Naive thymus-derived CD4-positive, alpha-beta T cell (primary cell): ENCODE results near the gene CLUH. TPM values are rescaled to one million over a fixed set of nuclear protein-coding genes. Genes with fewer than 3 reads are reported as not detected.
"Not testable (repeated sequence)": the region's sequence is repeated elsewhere in the genome, so short reads cannot be mapped to it uniquely, and the experiment has no call there.

Source experiments
- ATAC-seq: fragments of 150-1000 bp; cut with Tn5 transposase; 2 replicates; pipeline ENCODE4 v1.10.0; 2021; ENCODE audit warnings: mild to moderate bottlenecking, moderate library complexity
- CTCF ChIA-PET: fragments of 350-600 bp; sonication (Branson Sonifier 250); formaldehyde crosslinking; loops from one replicate; lab custom pipeline; 2021; ENCODE audit warnings: antibody characterized with exemption; lab: Charles Lee
- POLR2A ChIA-PET: fragments of 350-600 bp; sonication (Branson Sonifier 250); formaldehyde crosslinking; loops from one replicate; lab custom pipeline; 2021; ENCODE audit warnings: antibody characterized with exemption, inconsistent platforms; lab: Charles Lee
- DNase-seq, 9 donors: peaks; one replicate each; pipeline versions ENCODE4 v3.0.0 to v3.0.0-alpha.2; 2020 to 2022; ENCODE audit warnings: mixed read lengths in 1 of 9
- H3K27ac ChIP-seq: one replicate; pipeline ENCODE4 v1.7.0; 2013; ENCODE audit warnings: mild to moderate bottlenecking, low read depth, low read length, moderate library complexity
- H3K27me3 ChIP-seq, 2 donors: one replicate each; pipeline ENCODE4 v1.7.0; 2013; ENCODE audit warnings: low read length in 2 of 2, mild to moderate bottlenecking in 2 of 2, moderate library complexity in 2 of 2; ENCODE audit not compliant: control insufficient read depth in 2 of 2, insufficient read depth in 2 of 2
- H3K36me3 ChIP-seq, 3 experiments: 1 replicate in 2 of 3; 2 replicates in 1 of 3; pipeline ENCODE4 v1.7.0; 2013; ENCODE audit warnings: low read length in 3 of 3, mild to moderate bottlenecking in 3 of 3, moderate library complexity in 1 of 3; ENCODE audit not compliant: insufficient read depth in 3 of 3, control insufficient read depth in 2 of 3
- H3K4me1 ChIP-seq, 2 donors: one replicate each; pipeline ENCODE4 v1.7.0; 2013; ENCODE audit warnings: low read length in 2 of 2, mild to moderate bottlenecking in 2 of 2, moderate library complexity in 1 of 2; ENCODE audit not compliant: control insufficient read depth in 2 of 2, insufficient read depth in 2 of 2
- H3K4me3 ChIP-seq: 2 replicates; pipeline ENCODE4 v1.7.0; 2013; ENCODE audit warnings: mild to moderate bottlenecking, low read length
- H3K9me3 ChIP-seq, 3 experiments: 1 replicate in 2 of 3; 2 replicates in 1 of 3; pipeline ENCODE4 v1.7.0; 2013; ENCODE audit warnings: low read length in 3 of 3; ENCODE audit not compliant: control insufficient read depth in 2 of 3
- H3K27ac Mint-ChIP-seq, 9 donors: one replicate each; pipeline ENCODE4 v1.8.0; 2020 to 2022; ENCODE audit warnings: mixed read lengths in 9 of 9, mild to moderate bottlenecking in 8 of 9, moderate library complexity in 5 of 9, inconsistent platforms in 2 of 9
- H3K27me3 Mint-ChIP-seq, 5 donors: one replicate each; pipeline ENCODE4 v1.8.0; 2021 to 2022; ENCODE audit warnings: mixed read lengths in 5 of 5, mild to moderate bottlenecking in 1 of 5
- H3K36me3 Mint-ChIP-seq, 5 donors: one replicate each; pipeline ENCODE4 v1.8.0; 2020 to 2022; ENCODE audit warnings: mixed read lengths in 5 of 5, mild to moderate bottlenecking in 3 of 5, inconsistent platforms in 1 of 5
- H3K4me1 Mint-ChIP-seq, 7 donors: one replicate each; pipeline ENCODE4 v1.8.0; 2020 to 2022; ENCODE audit warnings: mixed read lengths in 7 of 7, mild to moderate bottlenecking in 3 of 7, inconsistent platforms in 1 of 7
- H3K4me3 Mint-ChIP-seq, 10 donors: one replicate each; pipeline ENCODE4 v1.8.0; 2020 to 2022; ENCODE audit warnings: mild to moderate bottlenecking in 10 of 10, mixed read lengths in 10 of 10, moderate library complexity in 6 of 10, inconsistent platforms in 2 of 10
- H3K9me3 Mint-ChIP-seq, 11 donors: one replicate each; pipeline ENCODE4 v1.8.0; 2020 to 2022; ENCODE audit warnings: mixed read lengths in 11 of 11, mild to moderate bottlenecking in 4 of 11, inconsistent platforms in 1 of 11, moderate library complexity in 1 of 11
- intact Hi-C, 2 donors: fragments of 100-400 bp; cut with micrococcal nuclease; formaldehyde crosslinking; loops; one replicate each; pipeline ENCODE4 v1.15.1; 2023
- polyA plus RNA-seq, 2 donors: library from polyadenylated mRNA; unstranded; fragments of 300-500 nt; fragmentation: Illumina TruSeq; gene quantifications; one replicate each; pipeline ENCODE4 v1.2.3, GENCODE V29; 2021
- total RNA-seq, 6 experiments: library from RNA in 5 of 6; stranded (reverse) in 5 of 6; gene quantifications; 1 replicate in 5 of 6; 2 replicates in 1 of 6; pipeline ENCODE4 v1.2.3 and lab custom pipeline; 2021 to 2026

CLUH gene
- total and polyA plus RNA-seq, 7 experiments from 2014 or later = 4.9 to 71.1 (median 45.8) TPM

DNA sequence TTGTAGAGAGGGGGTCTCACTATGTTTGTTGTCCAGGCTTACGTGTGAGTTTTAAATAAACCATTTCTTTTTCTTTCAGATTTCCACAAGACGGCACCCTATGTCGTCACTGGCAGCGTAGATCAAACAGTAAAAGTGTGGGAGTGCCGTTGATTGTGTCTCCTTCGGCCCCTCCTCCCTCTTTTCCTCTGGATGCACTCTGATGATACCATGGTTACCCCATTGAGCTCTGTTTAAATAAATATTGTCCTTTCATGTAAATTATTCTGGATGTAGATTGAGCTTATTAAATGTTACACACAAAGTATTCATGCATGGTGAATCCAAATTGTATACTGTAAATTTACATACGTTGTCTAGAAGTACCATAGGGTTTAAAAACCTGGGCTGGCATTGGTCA is 29.9 kb downstream of the CLUH start:
- Mint-ChIP-seq H3K27ac (peak overlapping the region in 2 of 9 donors; percentile 13 to 29), H3K36me3 (peaks cover 8 to 40% (median 27%) of the 10 kb centered on the region in 5 donors), H3K27me3 (no peaks in the 10 kb centered on the region), H3K4me3 (no peak overlapping the region), H3K9me3 (no peaks in the 10 kb centered on the region), H3K4me1 (peaks cover 0 to 4% (median 0%) of the 10 kb centered on the region in 7 donors)
- Histone ChIP-seq H3K4me1 (no peaks in the 10 kb centered on the region), H3K4me3 (no peak overlapping the region), H3K27ac (no peak overlapping the region), H3K27me3 (no peaks in the 10 kb centered on the region), H3K9me3 (no peaks in the 10 kb centered on the region), H3K36me3 (peaks cover 16 to 73% (median 25%) of the 10 kb centered on the region in 3 experiments)
- ChIA-PET POLR2A (no interaction called here), CTCF (no interaction called here)
- DNase-seq (no peak), ATAC-seq (no peak)
- intact Hi-C loops = no loop called here

DNA sequence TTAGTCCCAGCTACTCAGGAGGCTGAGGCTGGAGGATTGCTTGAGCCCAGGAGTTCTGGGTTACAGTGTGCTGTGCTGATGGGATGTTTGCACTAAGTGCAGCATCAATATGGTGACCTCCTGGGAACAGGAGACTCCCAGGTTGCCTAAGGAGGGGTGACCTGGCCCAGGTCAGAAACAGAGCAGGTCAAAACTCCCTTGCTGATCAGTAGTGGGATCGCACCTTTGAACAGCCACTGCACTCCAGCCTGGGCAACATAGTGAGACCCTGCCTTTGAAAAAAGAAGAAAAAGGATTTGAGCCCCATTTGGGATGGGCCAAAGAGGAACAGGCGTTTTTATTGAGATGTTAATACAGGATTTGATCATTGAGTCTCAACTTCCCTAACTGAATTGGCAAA is 30.6 kb downstream of the CLUH start:
- Mint-ChIP-seq H3K9me3 (no peaks in the 10 kb centered on the region), H3K4me3 (no peak overlapping the region), H3K27ac (peak overlapping the region in 3 of 9 donors; percentile 13 to 77 (median 14)), H3K36me3 (peaks cover 8 to 43% (median 27%) of the 10 kb centered on the region in 5 donors), H3K4me1 (peaks cover 0 to 4% (median 0%) of the 10 kb centered on the region in 7 donors), H3K27me3 (no peaks in the 10 kb centered on the region)
- ChIA-PET POLR2A (no interaction called here), CTCF (no interaction called here)
- Histone ChIP-seq H3K9me3 (no peaks in the 10 kb centered on the region), H3K27ac (no peak overlapping the region), H3K36me3 (peaks cover 16 to 80% (median 25%) of the 10 kb centered on the region in 3 experiments), H3K27me3 (no peaks in the 10 kb centered on the region), H3K4me3 (no peak overlapping the region), H3K4me1 (no peaks in the 10 kb centered on the region)
- intact Hi-C loops = no loop called here
- ATAC-seq = no peak
- DNase-seq = no peak

DNA sequence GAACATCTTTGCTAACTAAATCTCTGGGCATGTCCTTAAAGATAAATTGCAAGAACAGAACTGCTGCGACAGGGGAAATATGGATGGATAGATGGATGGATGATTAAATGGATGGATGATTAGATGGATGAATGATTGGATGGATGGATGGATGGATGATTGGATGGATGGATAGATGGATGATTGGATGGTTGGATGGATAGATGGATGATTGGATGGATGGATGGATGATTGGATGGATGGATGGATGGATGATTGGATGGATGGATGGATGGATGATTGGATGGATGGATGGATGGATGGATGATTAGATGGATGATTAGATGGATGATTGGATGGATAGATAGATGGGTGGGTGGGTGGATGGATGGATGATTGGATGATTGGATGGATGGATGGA is 32.3 kb downstream of the CLUH start:
- H3K9me3 Mint-ChIP-seq = not testable (repeated sequence)

GRCh38 chr17:2672026-2672425 is 39.5 kb downstream of the CLUH start:
- Histone ChIP-seq H3K27me3 (no peaks in the 10 kb centered on the region), H3K4me1 (no peaks in the 10 kb centered on the region), H3K4me3 (no peak overlapping the region), H3K36me3 (peaks cover 20 to 87% (median 25%) of the 10 kb centered on the region in 3 experiments), H3K9me3 (no peaks in the 10 kb centered on the region), H3K27ac (peak overlapping the region; percentile 12)
- no peaks in the 10 kb centered on the region for H3K9me3 Mint-ChIP-seq
- H3K27me3 Mint-ChIP-seq = no peaks in the 10 kb centered on the region
- no peak overlapping the region for H3K4me3 Mint-ChIP-seq
- H3K4me1 Mint-ChIP-seq = peaks cover 2 to 6% (median 5%) of the 10 kb centered on the region in 7 donors
- ATAC-seq (no peak), DNase-seq (no peak)
- intact Hi-C loops = no loop called here
- peak overlapping the region in 1 of 9 donors; percentile 61 for H3K27ac Mint-ChIP-seq
- POLR2A ChIA-PET = no interaction called here
- CTCF ChIA-PET = no interaction called here
- peaks cover 12 to 44% (median 23%) of the 10 kb centered on the region in 5 donors for H3K36me3 Mint-ChIP-seq

More for the DNA sequence above, 32.3 kb downstream of the CLUH start:
- CTCF ChIA-PET = interaction anchor here (0.5 to 1.0 kb wide), 3 partner anchors 11 to 397 kb away, joined by 3 read pairs; no protein-coding TSS in a partner anchor
- H3K27ac ChIP-seq, H3K4me1 ChIP-seq, DNase-seq, intact Hi-C loops, H3K9me3 ChIP-seq, H3K27me3 ChIP-seq, H3K4me3 Mint-ChIP-seq, ATAC-seq, H3K4me3 ChIP-seq, H3K27me3 Mint-ChIP-seq: not testable (repeated sequence)
- H3K36me3 Mint-ChIP-seq = peaks cover 13 to 50% (median 33%) of the 10 kb centered on the region in 5 donors
- peaks cover 17 to 93% (median 25%) of the 10 kb centered on the region in 3 experiments for H3K36me3 ChIP-seq
- H3K4me1 Mint-ChIP-seq = peaks cover 0 to 10% (median 5%) of the 10 kb centered on the region in 7 donors
- H3K27ac Mint-ChIP-seq = peak overlapping the region in 4 of 9 donors; percentile 3 to 42 (median 13)
- POLR2A ChIA-PET = interaction anchor here (0.9 kb wide), 1 partner anchor 213 kb away, joined by 3 read pairs; no protein-coding TSS in a partner anchor

GRCh38 chr17:2660410-2660809 is 51.2 kb downstream of the CLUH start:
- H3K27me3 ChIP-seq, DNase-seq, H3K9me3 Mint-ChIP-seq, H3K4me3 ChIP-seq, H3K27me3 Mint-ChIP-seq, H3K4me1 ChIP-seq, intact Hi-C loops, H3K36me3 ChIP-seq, H3K9me3 ChIP-seq, ATAC-seq, H3K27ac ChIP-seq: not testable (repeated sequence)
- H3K36me3 Mint-ChIP-seq = peaks cover 0 to 19% (median 13%) of the 10 kb centered on the region in 5 donors
- H3K4me3 Mint-ChIP-seq = peak overlapping the region in 3 of 10 donors; percentile 41 to 62 (median 44)
- peak overlapping the region in 8 of 9 donors; percentile 10 to 81 (median 60) for H3K27ac Mint-ChIP-seq
- ChIA-PET POLR2A (interaction anchor here (0.7 kb wide), 1 partner anchor 149 kb away, joined by 5 read pairs; the partner anchor contains the start of gene METTL16), CTCF (interaction anchor here (0.9 kb wide), 1 partner anchor 19 kb away, joined by 4 read pairs; no protein-coding TSS in a partner anchor)
- peaks cover 29 to 81% (median 58%) of the 10 kb centered on the region in 7 donors for H3K4me1 Mint-ChIP-seq

DNA sequence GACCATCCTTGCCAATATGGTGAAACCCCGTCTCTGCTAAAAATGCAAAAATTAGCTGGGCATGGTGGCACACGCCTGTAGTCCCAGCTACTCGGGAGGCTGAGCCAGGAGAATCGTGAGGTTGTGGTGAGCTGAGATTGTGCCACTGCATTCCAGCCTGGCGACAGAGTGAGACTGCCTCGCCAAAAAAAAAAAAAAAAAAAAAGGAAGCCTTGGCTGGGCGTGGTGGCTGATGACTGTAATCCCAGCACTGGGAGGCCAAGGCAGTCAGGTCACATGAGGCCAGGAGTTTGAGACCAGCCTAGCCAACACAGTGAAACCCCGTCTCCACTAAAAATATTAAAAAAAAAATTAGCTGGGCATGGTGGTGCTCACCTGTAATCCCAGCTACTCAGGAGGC is 52.2 kb downstream of the CLUH start:
- H3K27ac ChIP-seq, H3K27me3 ChIP-seq, intact Hi-C loops, H3K36me3 ChIP-seq, CTCF ChIA-PET, H3K9me3 ChIP-seq, H3K4me3 Mint-ChIP-seq, H3K4me3 ChIP-seq, H3K4me1 ChIP-seq, H3K27me3 Mint-ChIP-seq, H3K9me3 Mint-ChIP-seq, DNase-seq: not testable (repeated sequence)
- Mint-ChIP-seq H3K27ac (peak overlapping the region in 2 of 9 donors; percentile 72 to 74), H3K4me1 (peaks cover 31 to 81% (median 61%) of the 10 kb centered on the region in 7 donors), H3K36me3 (peaks cover 0 to 18% (median 13%) of the 10 kb centered on the region in 5 donors)
- POLR2A ChIA-PET = interaction anchor here (0.7 to 1.0 kb wide), 2 partner anchors 16 to 65 kb away, joined by 3 to 4 read pairs; no protein-coding TSS in a partner anchor
- ATAC-seq = peak; percentile 33
